ENCODE data around the gene CSNK1G1.
"Not testable (repeated sequence)": the region's sequence is repeated elsewhere in the genome, so short reads cannot be mapped to it uniquely, and the experiment has no call there.

The CSNK1G1 gene

DNA sequence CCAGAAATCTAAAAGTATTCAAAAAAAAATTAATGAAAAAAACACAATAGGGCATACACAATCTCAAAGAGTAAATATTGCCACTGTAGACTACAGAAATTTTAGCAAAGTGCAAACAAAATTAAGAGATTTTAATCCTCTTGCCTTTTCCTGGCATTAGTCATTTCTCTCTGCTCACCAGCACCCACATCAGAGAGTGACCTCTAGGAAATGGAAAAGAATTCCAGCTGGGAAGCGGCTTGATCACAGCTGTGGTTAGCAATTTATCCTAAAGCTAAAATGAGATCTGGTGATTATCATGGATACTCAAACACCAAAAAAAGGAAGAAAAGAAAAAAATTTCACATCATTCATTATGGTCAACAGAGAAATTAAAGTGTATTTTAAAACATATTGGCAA lies 7.5 kb downstream of the CSNK1G1 start:
- DNase-seq, result no peak

DNA sequence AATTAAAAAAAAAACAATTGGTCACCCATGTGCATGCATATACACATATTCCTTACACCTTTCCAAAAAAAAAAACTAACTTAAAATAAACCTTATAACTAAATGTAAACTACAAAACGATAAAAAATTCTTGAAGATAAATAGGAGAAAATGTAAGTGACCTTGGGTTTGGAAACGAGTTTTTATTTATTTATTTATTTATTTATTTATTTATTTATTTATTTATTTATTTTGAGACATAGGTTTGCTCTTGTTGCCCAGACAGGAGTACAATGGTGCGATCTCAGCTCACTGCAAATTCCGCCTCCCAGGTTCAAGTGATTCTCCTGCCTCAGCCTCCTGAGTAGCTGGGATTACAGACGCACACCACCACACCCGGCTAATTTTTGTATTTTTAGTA lies 9.7 kb downstream of the CSNK1G1 start:
- not testable (repeated sequence) for DNase-seq

DNA sequence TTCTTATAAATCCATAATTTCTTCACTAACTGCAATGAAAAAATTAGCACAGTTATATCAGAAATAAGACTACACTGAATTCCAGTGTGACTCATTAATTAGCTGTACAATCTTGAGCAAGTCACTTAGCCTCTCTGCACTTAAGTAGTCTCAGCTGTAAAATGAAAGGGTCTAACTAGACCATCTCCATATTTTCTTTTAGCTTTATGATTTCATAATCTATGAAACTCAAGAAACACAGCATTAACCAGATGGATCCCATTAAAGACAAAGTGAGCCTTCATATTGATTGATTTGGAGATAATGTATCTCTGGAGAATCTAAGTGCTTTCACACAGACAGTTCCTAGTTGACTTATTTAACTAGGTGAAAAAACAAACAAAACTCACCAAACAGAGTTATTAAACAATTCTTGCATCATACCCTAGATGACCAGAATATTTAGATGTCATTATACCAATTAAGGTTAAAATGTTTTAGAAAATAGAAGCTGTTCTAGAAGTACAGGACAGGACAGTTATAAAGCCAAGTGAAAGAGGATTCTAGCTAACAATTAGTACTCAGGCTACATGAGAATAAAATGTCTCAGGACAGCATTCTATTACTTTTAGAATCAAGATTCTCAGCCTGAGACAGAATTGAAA lies 11.2 kb downstream of the CSNK1G1 start:
- no peak for DNase-seq

DNA sequence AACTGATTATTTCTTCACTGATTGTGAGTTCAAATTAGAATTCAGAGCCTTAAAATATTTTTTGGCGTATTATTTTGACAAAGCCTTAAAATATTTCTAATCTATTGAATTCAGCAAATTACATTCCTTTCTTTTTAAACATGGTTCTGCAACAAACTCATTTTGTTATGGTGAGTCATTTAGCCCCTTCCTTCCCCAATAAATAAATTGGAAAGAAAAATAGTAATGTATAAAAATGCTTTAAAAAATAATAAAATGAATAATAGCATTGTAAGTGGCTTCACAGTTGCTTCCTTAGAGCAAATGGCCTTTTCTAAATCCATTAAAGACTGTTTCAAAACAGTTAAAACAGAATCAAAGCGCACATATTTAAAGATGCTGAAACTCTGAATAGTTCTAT lies 12.1 kb downstream of the CSNK1G1 start:
- DNase-seq, result no peak

DNA sequence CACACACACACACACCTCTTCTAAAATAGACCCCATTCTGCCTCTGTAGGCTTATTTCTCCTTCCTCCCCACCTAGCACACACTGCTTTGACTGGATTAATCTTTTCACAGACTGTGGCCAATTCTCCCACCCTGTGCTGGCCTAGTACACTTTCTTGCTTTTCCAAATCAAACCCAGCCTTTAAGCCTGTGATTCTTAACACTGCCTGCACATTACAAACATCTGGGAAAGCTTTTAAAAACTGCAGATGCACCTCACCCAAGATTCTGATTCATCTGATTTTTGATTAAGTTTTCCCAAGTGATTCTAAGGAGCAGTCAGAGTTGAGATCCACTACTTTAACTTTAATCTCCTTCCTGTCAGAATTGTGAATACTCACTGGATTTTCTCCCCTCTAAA lies 12.8 kb downstream of the CSNK1G1 start:
- no peak for DNase-seq

DNA sequence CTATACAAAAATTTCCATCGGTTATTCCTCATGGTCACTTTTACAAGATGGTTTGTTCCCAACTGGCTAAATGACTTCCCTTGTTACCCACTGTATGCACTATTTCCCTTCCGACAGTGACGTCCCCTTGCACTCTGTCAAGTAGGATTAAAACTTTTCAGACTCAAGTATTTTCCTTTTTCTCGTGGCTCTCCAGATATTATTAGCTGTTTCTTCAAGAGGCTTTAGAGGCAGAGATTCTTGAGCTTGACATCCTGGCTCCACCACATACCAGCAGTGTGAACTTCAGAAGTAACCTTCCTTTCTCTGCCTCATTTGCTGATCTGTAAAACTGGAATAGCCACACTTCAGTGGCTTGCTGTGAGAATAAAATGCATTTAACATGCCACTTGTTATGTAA lies 14.0 kb downstream of the CSNK1G1 start:
- no peak for DNase-seq

DNA sequence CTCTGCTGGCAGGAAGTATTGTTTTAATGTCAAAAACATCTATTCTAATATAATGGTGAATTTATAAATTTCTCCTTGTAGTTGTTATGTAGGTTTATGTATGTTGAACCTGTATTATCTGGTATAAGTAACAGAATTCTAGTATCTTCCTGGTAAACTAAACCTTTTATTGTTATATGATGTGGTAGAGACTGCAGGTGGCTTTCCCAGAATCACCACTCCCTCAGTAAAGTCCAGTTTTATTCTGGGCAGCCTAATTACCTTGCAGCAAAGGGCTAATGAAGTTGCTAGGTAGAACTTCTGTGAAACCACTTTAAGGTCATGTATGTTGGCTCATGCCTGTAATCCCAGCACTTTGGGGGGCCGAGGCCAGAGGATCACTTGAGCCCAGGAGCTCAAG lies 15.6 kb downstream of the CSNK1G1 start:
- DNase-seq, result no peak

DNA sequence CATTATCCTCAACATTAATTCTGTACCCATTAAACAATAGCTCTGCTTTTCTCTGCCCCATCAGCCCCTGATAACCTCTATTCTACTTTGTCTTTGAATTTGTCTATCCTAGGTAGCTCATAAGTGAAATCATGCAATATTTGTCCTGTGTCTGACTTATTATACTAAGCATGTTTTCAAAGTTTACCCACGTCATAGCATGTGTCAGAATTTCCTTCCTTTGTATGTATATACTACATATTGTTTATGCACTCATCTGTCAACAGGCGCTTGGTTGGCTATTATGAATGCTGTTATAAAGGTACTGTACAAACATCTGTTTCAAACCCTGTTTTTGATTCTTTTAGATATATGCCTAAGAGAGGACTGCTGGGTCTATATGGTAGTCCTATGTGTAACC lies 18.2 kb downstream of the CSNK1G1 start:
- no peak for DNase-seq

DNA sequence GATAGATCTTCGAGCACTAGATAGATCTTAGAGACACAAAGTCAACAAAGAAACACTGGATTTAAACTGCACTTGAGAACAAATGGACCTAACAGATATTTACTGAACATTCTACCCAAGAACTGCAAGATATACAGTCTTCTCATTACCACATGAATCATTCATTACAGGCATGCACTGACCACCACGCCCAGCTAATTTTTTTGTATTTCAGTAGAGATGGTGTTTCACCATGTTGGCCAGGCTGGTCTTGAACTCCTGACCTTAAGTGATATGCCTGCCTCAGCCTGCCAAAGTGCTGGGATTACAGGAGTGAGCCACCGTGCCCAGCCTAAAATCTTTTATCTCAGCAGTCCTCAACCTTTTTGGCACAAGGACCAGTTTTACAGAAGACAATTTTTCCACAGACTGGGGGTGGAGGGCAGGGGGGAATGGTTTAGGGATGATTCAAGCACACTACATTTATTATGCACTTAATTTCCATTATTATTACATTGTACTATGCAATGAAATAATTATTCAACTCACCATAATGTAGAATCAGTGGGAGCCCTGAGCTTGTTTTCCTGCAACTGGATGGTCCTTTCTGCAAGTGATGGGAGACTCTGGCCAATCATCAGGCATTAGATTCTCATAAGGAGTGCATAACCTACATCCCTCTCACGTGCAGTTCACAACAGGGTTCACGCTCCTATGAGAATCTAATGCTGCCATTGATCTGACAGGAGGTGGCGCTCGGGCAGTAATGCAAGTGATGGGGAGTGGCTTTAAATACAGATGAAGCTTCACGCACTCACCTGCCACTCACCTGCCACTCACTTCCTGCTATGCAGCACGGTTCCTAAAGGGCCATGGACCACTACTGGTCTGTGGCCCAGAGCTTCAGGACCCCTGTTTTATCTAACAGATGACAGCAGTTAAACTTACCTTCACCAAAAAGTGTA lies 21.7 kb downstream of the CSNK1G1 start:
- DNase-seq, result no peak

DNA sequence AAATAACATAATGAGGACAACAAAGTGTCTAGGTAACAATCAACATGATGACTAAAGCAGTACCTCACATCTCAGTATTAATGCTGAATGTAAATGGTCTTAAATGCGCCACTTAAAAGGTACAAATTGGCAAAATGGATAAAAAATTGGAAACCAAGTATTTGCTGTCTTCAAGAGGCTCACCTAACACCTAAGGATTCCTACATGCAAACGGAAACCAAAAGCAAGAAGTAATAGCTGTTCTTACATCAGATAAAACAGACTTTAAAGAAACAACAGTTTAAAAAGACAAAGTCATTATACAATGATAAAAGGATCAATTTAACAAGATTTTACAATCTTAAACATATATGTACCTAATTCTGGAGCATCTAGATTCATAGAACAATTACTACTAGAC lies 22.5 kb downstream of the CSNK1G1 start:
- no peak for DNase-seq

DNA sequence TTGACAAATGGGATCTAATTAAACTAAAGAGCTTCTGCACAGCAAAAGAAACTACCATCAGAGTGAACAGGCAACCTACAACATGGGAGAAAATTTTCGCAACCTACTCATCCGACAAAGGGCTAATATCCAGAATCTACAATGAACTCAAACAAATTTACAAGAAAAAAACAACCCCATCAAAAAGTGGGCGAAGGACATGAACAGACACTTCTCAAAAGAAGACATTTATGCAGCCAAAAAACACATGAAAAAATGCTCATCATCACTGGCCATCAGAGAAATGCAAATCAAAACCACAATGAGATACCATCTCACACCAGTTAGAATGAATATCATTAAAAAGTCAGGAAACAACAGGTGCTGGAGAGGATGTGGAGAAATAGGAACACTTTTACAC lies 24.3 kb downstream of the CSNK1G1 start:
- not testable (repeated sequence) for DNase-seq

DNA sequence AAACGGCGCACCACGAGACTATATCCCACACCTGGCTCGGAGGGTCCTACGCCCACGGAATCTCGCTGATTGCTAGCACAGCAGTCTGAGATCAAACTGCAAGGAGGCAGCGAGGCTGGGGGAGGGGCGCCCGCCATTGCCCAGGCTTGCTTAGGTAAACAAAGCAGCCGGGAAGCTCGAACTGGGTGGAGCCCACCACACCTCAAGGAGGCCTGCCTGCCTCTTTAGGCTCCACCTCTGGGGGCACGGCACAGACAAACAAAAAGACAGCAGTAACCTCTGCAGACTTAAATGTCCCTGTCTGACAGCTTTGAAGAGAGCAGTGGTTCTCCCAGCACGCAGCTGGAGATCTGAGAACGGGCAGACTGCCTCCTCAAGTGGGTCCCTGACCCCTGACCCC lies 29.0 kb downstream of the CSNK1G1 start:
- not testable (repeated sequence) for DNase-seq

DNA sequence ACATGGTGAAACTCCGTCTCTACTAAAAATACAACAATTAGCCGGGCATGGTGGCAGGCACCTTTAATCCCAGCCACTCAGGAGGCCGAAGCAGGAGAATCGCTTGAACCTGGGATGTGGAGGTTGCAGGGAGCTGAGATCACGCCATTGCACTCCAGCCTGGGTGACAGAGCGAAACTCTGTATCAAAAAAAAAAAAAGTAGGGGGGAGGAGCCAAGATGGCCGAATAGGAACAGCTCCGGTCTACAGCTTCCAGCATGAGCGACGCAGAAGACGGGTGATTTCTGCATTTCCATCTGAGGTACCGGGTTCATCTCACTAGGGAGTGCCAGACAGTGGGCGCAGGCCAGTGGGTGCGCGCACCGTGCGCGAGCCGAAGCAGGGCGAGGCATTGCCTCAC lies 29.5 kb downstream of the CSNK1G1 start:
- DNase-seq, result not testable (repeated sequence)

DNA sequence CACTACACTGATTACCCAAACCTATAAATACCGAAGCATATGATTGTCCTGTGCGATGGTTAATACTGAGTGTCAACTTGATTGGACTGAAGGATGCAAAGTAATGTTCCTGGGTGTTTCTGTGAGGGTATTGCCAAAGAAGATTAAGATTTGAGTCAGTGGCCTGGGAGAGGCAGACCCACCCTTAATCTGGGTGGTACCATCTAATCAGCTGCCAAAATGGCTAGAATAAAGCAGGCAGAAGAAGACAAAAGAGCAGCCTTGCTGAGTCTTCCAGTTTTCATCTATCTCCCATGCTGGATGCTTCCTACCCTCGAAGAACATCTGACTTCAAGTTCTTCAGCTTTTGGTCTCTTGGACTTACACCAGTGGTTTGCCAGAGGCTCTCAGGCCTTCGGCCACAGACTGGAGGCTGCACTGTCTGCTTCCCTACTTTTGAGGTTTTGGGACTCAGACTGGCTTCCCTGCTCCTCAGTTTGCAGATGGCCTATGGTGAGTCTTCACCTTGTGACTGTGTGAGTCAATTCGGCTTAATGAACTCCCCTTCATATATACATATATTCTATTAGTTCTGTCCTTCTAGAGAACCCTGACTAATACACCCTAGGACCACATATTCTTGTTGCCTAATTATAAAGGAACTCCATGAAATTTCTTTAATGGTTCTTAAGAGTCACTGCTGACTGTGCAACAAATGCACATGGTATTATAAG lies 31.7 kb downstream of the CSNK1G1 start:
- no peak for DNase-seq

DNA sequence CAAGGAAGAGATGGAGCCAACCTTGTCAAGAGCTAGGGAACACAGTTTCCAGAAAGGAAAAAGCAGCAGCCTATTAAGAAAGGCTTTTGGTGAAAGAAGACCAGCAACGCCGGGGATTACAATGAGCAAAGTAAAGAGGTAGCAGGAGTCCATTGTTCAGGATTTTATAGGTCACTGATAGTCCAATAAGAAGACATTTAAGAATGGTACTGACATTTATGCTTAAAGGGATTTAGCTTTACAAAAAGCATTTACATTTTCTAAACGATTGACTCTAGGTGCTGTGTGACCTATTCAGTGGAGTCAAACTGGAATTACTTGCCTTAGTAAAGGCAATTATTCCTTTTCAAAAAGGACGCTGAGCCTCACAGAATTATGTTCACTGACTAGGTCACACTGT lies 40.8 kb downstream of the CSNK1G1 start:
- no peak for DNase-seq

DNA sequence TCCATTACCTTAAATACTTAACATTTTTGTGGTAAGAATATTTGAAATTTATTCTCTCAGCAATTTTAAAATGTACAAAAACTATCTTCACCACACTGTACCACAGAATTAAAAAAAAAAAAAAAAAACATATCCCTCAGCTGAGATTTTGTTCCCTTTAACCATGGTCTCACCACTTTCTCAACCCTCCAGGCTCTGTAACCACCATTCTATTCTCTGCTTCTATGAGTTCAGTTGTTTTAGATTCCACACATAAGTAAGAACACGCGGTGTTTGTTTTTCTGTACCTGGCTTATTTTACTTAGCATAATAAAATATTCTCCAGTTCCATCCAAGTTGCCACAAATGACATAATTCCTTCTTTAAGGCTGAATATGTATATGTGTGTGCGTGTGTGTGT lies 41.5 kb downstream of the CSNK1G1 start:
- no peak for DNase-seq

DNA sequence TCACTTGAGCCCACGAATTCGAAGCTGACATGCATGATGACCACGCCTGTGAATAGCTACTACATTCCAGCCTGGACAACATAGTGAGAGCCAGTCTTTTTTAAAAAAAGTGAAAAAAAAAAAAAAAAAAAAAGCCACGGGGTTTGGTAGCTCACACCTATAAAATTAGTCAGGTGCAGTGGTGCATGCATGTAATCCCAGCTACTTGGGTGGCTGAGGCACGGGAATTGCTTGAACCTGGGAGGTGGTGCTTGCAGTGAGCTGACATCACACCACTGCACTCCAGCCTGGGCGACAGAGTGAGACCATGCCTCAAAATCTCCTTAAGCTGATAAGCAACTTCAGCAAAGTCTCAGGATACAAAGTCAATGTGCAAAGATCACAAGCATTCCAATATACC lies 44.4 kb downstream of the CSNK1G1 start:
- DNase-seq, result no peak

DNA sequence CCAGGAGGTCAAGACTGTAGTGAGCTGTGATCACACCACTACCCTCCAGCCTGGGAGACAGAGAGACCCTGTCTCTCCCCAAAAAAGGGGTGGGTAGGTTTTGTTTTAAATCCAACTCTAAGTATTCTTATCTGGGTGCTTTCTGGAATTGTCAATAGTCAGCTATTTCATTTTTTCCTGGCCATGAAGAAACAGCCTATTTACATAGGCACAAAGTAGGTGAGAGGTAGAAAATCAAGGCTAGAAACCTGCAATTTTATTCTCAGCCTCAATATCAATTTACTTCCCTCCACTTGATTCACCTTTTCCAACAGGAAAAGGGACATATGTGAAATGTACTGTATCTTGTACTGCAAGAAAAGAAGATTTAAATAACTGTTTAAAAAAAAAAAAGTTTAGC lies 45.9 kb downstream of the CSNK1G1 start:
- DNase-seq, result no peak

DNA sequence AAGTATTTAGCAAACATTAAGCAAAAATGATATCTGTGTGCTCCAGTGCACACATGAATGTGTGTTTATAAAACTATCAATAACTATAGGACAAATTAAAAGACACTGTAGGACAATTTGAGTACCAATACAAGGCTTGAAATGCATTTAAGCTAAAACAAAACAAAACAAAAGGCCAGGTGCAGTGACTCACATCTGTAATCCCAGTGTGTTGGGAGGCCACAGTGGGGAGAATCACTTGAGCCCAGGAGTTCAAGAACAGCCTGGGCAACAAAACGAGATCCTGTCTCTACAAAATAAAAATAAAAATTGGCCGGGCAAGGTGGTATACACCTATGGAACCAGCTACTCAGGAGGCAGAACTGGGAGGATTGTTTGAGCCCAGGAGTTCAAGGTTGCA lies 50.7 kb downstream of the CSNK1G1 start:
- DNase-seq, result no peak

DNA sequence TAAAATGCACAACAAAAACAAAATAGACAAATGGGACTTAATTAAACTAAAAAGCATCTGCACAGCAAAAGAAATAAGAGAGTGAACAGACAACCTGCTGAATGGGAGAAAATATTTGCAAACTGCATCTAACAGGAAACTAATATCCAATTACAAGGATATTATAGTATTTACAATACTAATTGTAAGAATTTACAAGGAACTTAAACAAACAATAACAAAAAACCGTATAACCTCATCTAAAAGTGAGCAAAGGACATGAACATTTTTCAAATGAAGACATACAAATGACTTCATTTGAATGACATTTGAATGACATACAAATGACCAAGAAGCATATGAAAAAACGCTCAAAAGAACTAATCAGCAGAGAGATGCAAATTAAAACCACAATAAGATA lies 66.4 kb downstream of the CSNK1G1 start:
- DNase-seq, result no peak

DNA sequence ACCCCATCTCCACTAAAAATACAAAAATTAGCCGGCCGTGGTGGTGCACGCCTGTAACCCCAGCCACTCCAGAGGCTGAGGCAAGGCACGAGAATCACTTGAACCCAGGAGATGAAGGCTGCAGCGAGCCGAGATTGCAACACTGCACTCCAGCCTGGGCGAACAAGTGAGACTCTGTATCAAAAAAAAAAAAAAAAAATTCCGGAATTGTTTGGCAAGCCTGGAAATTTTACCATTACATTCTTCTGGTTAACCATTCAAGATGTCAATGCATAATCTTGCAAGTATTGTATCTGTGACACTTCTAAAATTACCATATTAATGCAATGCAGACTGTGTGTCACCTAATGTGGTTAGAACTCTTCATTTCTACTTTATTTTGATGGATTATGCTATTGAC lies 67.0 kb downstream of the CSNK1G1 start:
- DNase-seq, result no peak

DNA sequence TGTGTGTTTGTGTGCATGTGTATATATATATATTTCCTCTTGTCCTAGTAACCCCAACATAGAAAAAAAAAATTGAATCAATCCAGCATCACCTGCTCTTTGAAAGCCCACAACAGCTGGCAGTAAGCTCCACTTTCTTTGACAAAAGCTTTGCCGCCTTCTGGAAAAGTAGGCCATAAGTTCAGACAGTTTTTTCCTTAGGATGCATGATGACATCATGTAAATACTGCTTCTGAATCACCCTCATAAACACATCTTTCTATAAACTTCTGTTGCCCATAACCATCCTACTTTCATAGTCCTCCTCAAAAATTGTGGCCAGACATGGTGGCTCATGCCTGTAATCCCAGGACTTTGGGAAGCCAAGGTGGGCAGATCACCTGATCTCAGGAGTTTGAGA lies 67.4 kb downstream of the CSNK1G1 start:
- no peak for DNase-seq

DNA sequence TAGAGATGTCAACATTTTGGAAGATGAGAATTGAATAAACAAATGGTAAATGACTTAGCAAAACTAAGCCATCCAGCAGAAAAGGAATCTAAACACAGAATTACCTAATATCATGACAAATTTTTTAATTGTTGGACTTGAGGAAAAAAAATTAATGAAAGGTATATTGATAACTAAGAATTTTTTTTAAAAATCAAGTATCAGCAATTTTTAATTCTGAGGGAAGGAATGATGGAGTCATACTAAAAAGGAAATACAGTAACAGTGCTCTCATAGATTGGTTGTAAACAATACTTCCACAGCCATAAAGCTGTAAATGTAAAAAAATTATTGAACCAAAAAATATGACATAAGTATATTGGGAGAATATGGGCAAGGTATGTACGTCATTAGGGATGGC lies 68.0 kb downstream of the CSNK1G1 start:
- DNase-seq, result no peak

DNA sequence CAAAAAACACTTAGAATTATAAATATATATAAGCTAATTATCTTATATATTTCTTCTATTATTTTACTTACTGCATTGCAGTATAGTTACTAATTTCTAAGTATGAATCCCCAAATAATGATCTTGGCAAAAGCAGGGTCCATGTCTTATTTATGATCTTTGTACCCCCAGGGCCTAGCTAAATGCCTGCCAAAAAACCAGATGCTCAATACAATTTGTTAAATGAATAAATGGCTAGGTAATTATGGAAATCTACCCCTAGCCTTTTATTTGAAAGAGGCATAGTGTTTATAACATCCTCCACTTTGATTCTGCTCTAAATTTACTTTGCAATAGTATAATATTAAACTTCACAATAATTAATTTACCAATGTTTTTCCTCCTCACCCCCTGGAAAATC lies 69.5 kb downstream of the CSNK1G1 start:
- DNase-seq, result no peak

All from SIG-M5 (cell line).